ENCODE measurements around the gene ATP8B1.

The ATP8B1 gene

DNA sequence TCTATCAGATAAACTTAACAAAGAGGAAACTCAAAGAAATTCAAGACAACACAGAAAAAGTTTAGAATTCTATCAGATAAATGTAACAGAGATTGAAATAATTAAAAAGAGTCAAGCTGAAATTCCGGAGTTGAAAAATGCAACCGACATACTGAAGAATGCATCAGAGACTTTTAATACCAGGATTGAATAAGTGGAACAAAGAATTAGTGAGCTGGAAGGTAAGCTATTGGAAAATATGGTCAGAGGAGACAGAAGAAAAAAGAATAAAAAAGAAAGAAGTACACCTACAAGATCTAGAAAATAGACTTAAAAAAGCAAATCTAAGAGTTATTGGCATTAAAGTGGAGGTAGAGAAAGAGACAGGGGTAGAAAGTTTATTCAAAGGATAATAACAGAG is 88.0 kb downstream of the ATP8B1 start:
- no peak for DNase-seq (ENCODE audit: low read depth in 1 of 2, low spot score in 1 of 2)
- Histone ChIP-seq H3K27me3 (ENCODE audit: insufficient read depth, poor library complexity, severe bottlenecking) (no peaks in the 10 kb centered on the region), H3K4me3 (replicated peaks; ENCODE audit: insufficient read depth, low read length) (no peak overlapping the region), H3K27ac (replicated peaks) (no peak overlapping the region)
- TF ChIP-seq, protein P1, sequence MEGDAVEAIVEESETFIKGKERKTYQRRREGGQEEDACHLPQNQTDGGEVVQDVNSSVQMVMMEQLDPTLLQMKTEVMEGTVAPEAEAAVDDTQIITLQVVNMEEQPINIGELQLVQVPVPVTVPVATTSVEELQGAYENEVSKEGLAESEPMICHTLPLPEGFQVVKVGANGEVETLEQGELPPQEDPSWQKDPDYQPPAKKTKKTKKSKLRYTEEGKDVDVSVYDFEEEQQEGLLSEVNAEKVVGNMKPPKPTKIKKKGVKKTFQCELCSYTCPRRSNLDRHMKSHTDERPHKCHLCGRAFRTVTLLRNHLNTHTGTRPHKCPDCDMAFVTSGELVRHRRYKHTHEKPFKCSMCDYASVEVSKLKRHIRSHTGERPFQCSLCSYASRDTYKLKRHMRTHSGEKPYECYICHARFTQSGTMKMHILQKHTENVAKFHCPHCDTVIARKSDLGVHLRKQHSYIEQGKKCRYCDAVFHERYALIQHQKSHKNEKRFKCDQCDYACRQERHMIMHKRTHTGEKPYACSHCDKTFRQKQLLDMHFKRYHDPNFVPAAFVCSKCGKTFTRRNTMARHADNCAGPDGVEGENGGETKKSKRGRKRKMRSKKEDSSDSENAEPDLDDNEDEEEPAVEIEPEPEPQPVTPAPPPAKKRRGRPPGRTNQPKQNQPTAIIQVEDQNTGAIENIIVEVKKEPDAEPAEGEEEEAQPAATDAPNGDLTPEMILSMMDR (IDR thresholded peaks at IDR 0.05; ENCODE audit: insufficient read depth, low read length), result no peak
- TF ChIP-seq GABPA (IDR thresholded peaks at IDR 0.05; ENCODE audit: low read depth), result no peak
- TF ChIP-seq SPI1 (IDR thresholded peaks at IDR 0.05; ENCODE audit: borderline replicate concordance, low read depth), result no peak
- TF ChIP-seq, protein P2, sequence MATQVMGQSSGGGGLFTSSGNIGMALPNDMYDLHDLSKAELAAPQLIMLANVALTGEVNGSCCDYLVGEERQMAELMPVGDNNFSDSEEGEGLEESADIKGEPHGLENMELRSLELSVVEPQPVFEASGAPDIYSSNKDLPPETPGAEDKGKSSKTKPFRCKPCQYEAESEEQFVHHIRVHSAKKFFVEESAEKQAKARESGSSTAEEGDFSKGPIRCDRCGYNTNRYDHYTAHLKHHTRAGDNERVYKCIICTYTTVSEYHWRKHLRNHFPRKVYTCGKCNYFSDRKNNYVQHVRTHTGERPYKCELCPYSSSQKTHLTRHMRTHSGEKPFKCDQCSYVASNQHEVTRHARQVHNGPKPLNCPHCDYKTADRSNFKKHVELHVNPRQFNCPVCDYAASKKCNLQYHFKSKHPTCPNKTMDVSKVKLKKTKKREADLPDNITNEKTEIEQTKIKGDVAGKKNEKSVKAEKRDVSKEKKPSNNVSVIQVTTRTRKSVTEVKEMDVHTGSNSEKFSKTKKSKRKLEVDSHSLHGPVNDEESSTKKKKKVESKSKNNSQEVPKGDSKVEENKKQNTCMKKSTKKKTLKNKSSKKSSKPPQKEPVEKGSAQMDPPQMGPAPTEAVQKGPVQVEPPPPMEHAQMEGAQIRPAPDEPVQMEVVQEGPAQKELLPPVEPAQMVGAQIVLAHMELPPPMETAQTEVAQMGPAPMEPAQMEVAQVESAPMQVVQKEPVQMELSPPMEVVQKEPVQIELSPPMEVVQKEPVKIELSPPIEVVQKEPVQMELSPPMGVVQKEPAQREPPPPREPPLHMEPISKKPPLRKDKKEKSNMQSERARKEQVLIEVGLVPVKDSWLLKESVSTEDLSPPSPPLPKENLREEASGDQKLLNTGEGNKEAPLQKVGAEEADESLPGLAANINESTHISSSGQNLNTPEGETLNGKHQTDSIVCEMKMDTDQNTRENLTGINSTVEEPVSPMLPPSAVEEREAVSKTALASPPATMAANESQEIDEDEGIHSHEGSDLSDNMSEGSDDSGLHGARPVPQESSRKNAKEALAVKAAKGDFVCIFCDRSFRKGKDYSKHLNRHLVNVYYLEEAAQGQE (IDR thresholded peaks at IDR 0.05; ENCODE audit: insufficient replicate concordance, low read depth), result no peak

- no peak for DNase-seq (ENCODE audit: low read depth in 1 of 2, low spot score in 1 of 2)
- TF ChIP-seq, protein P2 (IDR thresholded peaks at IDR 0.05; ENCODE audit: insufficient replicate concordance, low read depth), result no peak
- TF ChIP-seq SPI1 (IDR thresholded peaks at IDR 0.05; ENCODE audit: borderline replicate concordance, low read depth), result no peak
- TF ChIP-seq GABPA (IDR thresholded peaks at IDR 0.05; ENCODE audit: low read depth), result no peak
- no peak for TF ChIP-seq POLR2AphosphoS5 (IDR thresholded peaks at IDR 0.05; ENCODE audit: low read depth)
- TF ChIP-seq, protein P1 (IDR thresholded peaks at IDR 0.05; ENCODE audit: insufficient read depth, low read length), result no peak
- H3K4me3 ChIP-seq (replicated peaks; ENCODE audit: insufficient read depth, low read length), result no peak overlapping the region
- H3K27me3 ChIP-seq (ENCODE audit: insufficient read depth, poor library complexity, severe bottlenecking), result no peaks in the 10 kb centered on the region
- H3K27ac ChIP-seq (replicated peaks), result no peak overlapping the region
Measured at GRCh38 chr18:57710226-57710625, 92.9 kb downstream of the ATP8B1 start.

DNA sequence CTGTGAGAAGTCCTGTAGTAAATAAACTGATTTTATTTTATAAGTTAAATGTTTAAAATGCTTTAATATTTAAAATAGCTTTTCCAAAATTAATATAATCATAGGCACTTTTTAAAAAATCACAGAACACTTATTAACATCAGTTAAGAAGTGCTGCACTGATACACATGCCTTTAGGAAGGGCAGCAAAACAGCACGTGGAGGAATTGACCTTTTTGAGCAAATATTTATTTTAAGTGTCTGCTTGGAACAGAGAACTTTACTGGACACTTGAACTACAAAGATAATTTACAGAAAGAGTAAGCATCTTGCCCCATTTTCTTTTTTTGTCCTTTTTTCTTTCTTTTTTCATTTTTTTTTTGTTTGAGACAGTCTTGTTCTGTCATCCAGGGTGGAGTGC is 93.8 kb downstream of the ATP8B1 start:
- TF ChIP-seq SPI1 (IDR thresholded peaks at IDR 0.05; ENCODE audit: borderline replicate concordance, low read depth), result no peak
- no peak for TF ChIP-seq POLR2AphosphoS5 (IDR thresholded peaks at IDR 0.05; ENCODE audit: low read depth)
- TF ChIP-seq, protein P2 (IDR thresholded peaks at IDR 0.05; ENCODE audit: insufficient replicate concordance, low read depth), result no peak
- TF ChIP-seq, protein P1 (IDR thresholded peaks at IDR 0.05; ENCODE audit: insufficient read depth, low read length), result no peak
- TF ChIP-seq GABPA (IDR thresholded peaks at IDR 0.05; ENCODE audit: low read depth), result no peak
- no peak for DNase-seq (ENCODE audit: low read depth in 1 of 2, low spot score in 1 of 2)
- no peaks in the 10 kb centered on the region for H3K27me3 ChIP-seq (ENCODE audit: insufficient read depth, poor library complexity, severe bottlenecking)
- H3K4me3 ChIP-seq (replicated peaks; ENCODE audit: insufficient read depth, low read length), result no peak overlapping the region
- H3K27ac ChIP-seq (replicated peaks), result no peak overlapping the region
